ENCODE data around the gene RTL3. TPM values are rescaled to one million over a fixed set of nuclear protein-coding genes. Genes with fewer than 3 reads are reported as not detected.

RTL3 gene
- polyA plus RNA-seq, 1 experiment, result 0.14 TPM

- ChIA-PET CTCF (no interaction called here), POLR2A (no interaction called here)
- Histone ChIP-seq H3K9me3 (ENCODE audit: control insufficient read depth, insufficient read depth, low read length) (no peaks in the 10 kb centered on the region), H3K27me3 (ENCODE audit: control insufficient read depth, insufficient read depth, low read length) (no peaks in the 10 kb centered on the region), H3K27ac (ENCODE audit: low read depth, low read length) (no peak overlapping the region), H3K4me3 (ENCODE audit: low read depth, low read length) (no peak overlapping the region)
- no peak for TF ChIP-seq CTCF (IDR thresholded peaks at IDR 0.05; ENCODE audit: low read depth, low read length)
- no peak for DNase-seq (ENCODE audit: low read depth, low spot score)
Measured at GRCh38 chrX:78693536-78693935, 34.4 kb upstream of the RTL3 start.

GRCh38 chrX:78693012-78693411, 33.9 kb upstream of the RTL3 start:
- no peaks in the 10 kb centered on the region for H3K27me3 ChIP-seq (ENCODE audit: control insufficient read depth, insufficient read depth, low read length)
- CTCF ChIA-PET, result no interaction called here
- no peak for TF ChIP-seq CTCF (IDR thresholded peaks at IDR 0.05; ENCODE audit: low read depth, low read length)
- H3K27ac ChIP-seq (ENCODE audit: low read depth, low read length), result no peak overlapping the region
- POLR2A ChIA-PET, result no interaction called here
- H3K9me3 ChIP-seq (ENCODE audit: control insufficient read depth, insufficient read depth, low read length), result no peaks in the 10 kb centered on the region
- DNase-seq (ENCODE audit: low read depth, low spot score), result no peak
- H3K4me3 ChIP-seq (ENCODE audit: low read depth, low read length), result no peak overlapping the region

- H3K4me3 ChIP-seq (ENCODE audit: low read depth, low read length), result no peak overlapping the region
- H3K27me3 ChIP-seq (ENCODE audit: control insufficient read depth, insufficient read depth, low read length), result no peaks in the 10 kb centered on the region
- H3K9me3 ChIP-seq (ENCODE audit: control insufficient read depth, insufficient read depth, low read length), result no peaks in the 10 kb centered on the region
- CTCF ChIA-PET, result no interaction called here
- TF ChIP-seq CTCF (IDR thresholded peaks at IDR 0.05; ENCODE audit: low read depth, low read length), result no peak
- no peak for DNase-seq (ENCODE audit: low read depth, low spot score)
- POLR2A ChIA-PET, result no interaction called here
- no peak overlapping the region for H3K27ac ChIP-seq (ENCODE audit: low read depth, low read length)
Measured at GRCh38 chrX:78687586-78687985, 28.5 kb upstream of the RTL3 start.

- Histone ChIP-seq H3K4me3 (ENCODE audit: low read depth, low read length) (no peak overlapping the region), H3K27me3 (ENCODE audit: control insufficient read depth, insufficient read depth, low read length) (no peaks in the 10 kb centered on the region)
- CTCF ChIA-PET, result no interaction called here
Measured at GRCh38 chrX:78673246-78673645, 14.1 kb upstream of the RTL3 start.

GRCh38 chrX:78665342-78665741, 6.2 kb upstream of the RTL3 start:
- H3K27ac ChIP-seq (ENCODE audit: low read depth, low read length), result no peak overlapping the region
- ChIA-PET CTCF (no interaction called here), POLR2A (no interaction called here)
- H3K27me3 ChIP-seq (ENCODE audit: control insufficient read depth, insufficient read depth, low read length), result no peaks in the 10 kb centered on the region
- H3K4me3 ChIP-seq (ENCODE audit: low read depth, low read length), result no peak overlapping the region
- TF ChIP-seq CTCF (IDR thresholded peaks at IDR 0.05; ENCODE audit: low read depth, low read length), result no peak
- DNase-seq (ENCODE audit: low read depth, low spot score), result no peak
- H3K9me3 ChIP-seq (ENCODE audit: control insufficient read depth, insufficient read depth, low read length), result no peaks in the 10 kb centered on the region

More at GRCh38 chrX:78673246-78673645, 14.1 kb upstream of the RTL3 start:
- TF ChIP-seq CTCF (IDR thresholded peaks at IDR 0.05; ENCODE audit: low read depth, low read length), result no peak
- POLR2A ChIA-PET, result no interaction called here
- H3K9me3 ChIP-seq (ENCODE audit: control insufficient read depth, insufficient read depth, low read length), result no peaks in the 10 kb centered on the region
- DNase-seq (ENCODE audit: low read depth, low spot score), result no peak
- H3K27ac ChIP-seq (ENCODE audit: low read depth, low read length), result no peak overlapping the region

Measured in AG04450 (cell line).